Fibroblast of lung (primary cell): ENCODE data around the gene FGF14. TPM values are rescaled to one million over a fixed set of nuclear protein-coding genes. Genes with fewer than 3 reads are reported as not detected.

ENCODE experiments used
- DNase-seq, 2 donors: peaks; one replicate each; pipeline versions ENCODE4 v3.0.0 to v3.0.0-alpha.2; 2010; ENCODE audit warnings: low read depth in 2 of 2
- H2AFZ ChIP-seq: 2 replicates; pipeline ENCODE4 v1.5.1; 2012; ENCODE audit warnings: low read length, control low read depth, inconsistent platforms
- H3K27ac ChIP-seq: 2 replicates; pipeline ENCODE4 v1.5.1; 2011; ENCODE audit warnings: low read length, control low read depth; ENCODE audit not compliant: insufficient read depth
- H3K27me3 ChIP-seq: 2 replicates; pipeline ENCODE4 v1.5.1; 2011; ENCODE audit warnings: mild to moderate bottlenecking, low read length; ENCODE audit not compliant: control insufficient read depth, insufficient read depth
- H3K36me3 ChIP-seq: 2 replicates; pipeline ENCODE4 v1.5.1; 2011; ENCODE audit warnings: low read length; ENCODE audit not compliant: control insufficient read depth, insufficient read depth
- H3K4me1 ChIP-seq: 2 replicates; pipeline ENCODE4 v1.5.1; 2011; ENCODE audit warnings: low read length; ENCODE audit not compliant: control insufficient read depth, insufficient read depth; ENCODE audit errors: extremely low read depth
- H3K4me2 ChIP-seq: 2 replicates; pipeline ENCODE4 v1.5.1; 2011; ENCODE audit warnings: low read length, control low read depth; ENCODE audit not compliant: insufficient read depth; ENCODE audit errors: extremely low read depth
- H3K4me3 ChIP-seq, 4 experiments: fragments of 200-600 bp in 1 of 4; sonication (generic) in 1 of 4; replicated peaks in 1 of 4; 2 replicates each; pipeline ENCODE4 v1.5.1; 2011 to 2016; ENCODE audit warnings: low read length in 4 of 4, low read depth in 3 of 4, mild to moderate bottlenecking in 3 of 4, control low read depth in 2 of 4, inconsistent platforms in 1 of 4, mixed read lengths in 1 of 4; ENCODE audit not compliant: insufficient read depth in 1 of 4; ENCODE audit errors: control extremely low read depth in 1 of 4
- H3K79me2 ChIP-seq: 2 replicates; pipeline ENCODE4 v1.5.1; 2012; ENCODE audit warnings: mild to moderate bottlenecking, low read length, inconsistent platforms; ENCODE audit not compliant: control insufficient read depth, insufficient read depth
- H3K9ac ChIP-seq: 2 replicates; pipeline ENCODE4 v1.5.1; 2011; ENCODE audit warnings: mild to moderate bottlenecking, low read length, control low read depth; ENCODE audit not compliant: insufficient read depth
- H3K9me3 ChIP-seq: 2 replicates; pipeline ENCODE4 v1.5.1; 2012; ENCODE audit warnings: low read depth, low read length; ENCODE audit not compliant: control insufficient read depth, insufficient read depth
- H4K20me1 ChIP-seq: 2 replicates; pipeline ENCODE4 v1.5.1; 2011; ENCODE audit warnings: low read length; ENCODE audit not compliant: control insufficient read depth, insufficient read depth; ENCODE audit errors: extremely low read depth
- CTCF ChIP-seq, 2 donors: IDR thresholded peaks in 1 of 2; conservative IDR thresholded peaks in 1 of 2; 1 replicate in 1 of 2; 2 replicates in 1 of 2; pipeline ENCODE4 v1.5.1; 2011 to 2012; ENCODE audit warnings: low read length in 2 of 2, control low read depth in 1 of 2, inconsistent platforms in 1 of 2, low read depth in 1 of 2, mild to moderate bottlenecking in 1 of 2
- EZH2 ChIP-seq: IDR thresholded peaks from 2 replicates; pipeline ENCODE4 v1.5.1; 2012; ENCODE audit warnings: low read length, control low read depth, mild to moderate bottlenecking; ENCODE audit errors: missing control alignments
- polyA plus RNA-seq, 2 donors: library from polyadenylated mRNA; depleted of rRNA in 1 of 2; stranded (reverse) in 1 of 2; unstranded in 1 of 2; fragments of >200 nt; gene quantifications; 2 replicates each; pipeline ENCODE4 v1.2.1, GENCODE V29; 2011 to 2012; ENCODE audit warnings: missing spikeins in 1 of 2
- total RNA-seq: library from RNA; depleted of rRNA; stranded (reverse); fragments of >200 nt; gene quantifications from 2 replicates; pipeline ENCODE4 v1.2.1, GENCODE V29; 2014

The FGF14 gene
- total and polyA plus RNA-seq, 2 donors (not counting 1 experiment from before 2014, with no cell fraction given) = 0.94 to 7.8 TPM

- TF ChIP-seq CTCF (conservative IDR thresholded peaks at IDR 0.05 in 1 of 2, IDR thresholded peaks at IDR 0.05 in 1 of 2; ENCODE audit: low read depth in 1 of 2, low read length in 2 of 2) = no peak
- TF ChIP-seq EZH2 = no peak
- Histone ChIP-seq H3K27ac (no peak overlapping the region), H3K36me3 (no peaks in the 10 kb centered on the region), H3K27me3 (no peaks in the 10 kb centered on the region), H3K4me1 (no peaks in the 10 kb centered on the region), H3K4me2 (no peak overlapping the region), H3K9ac (no peak overlapping the region), H3K79me2 (no peaks in the 10 kb centered on the region), H4K20me1 (no peaks in the 10 kb centered on the region), H2AFZ (no peak overlapping the region), H3K4me3 (no peak overlapping the region), H3K9me3 (no peaks in the 10 kb centered on the region)
- peak; percentile 21 to 30 for DNase-seq
These were observed 265.0 kb downstream of the FGF14 start for GRCh38 chr13:102136735-102137296.

- H3K9ac ChIP-seq = no peak overlapping the region
- no peaks in the 10 kb centered on the region for H3K27me3 ChIP-seq
- no peaks in the 10 kb centered on the region for H3K36me3 ChIP-seq
- no peak overlapping the region for H3K27ac ChIP-seq
- H3K4me2 ChIP-seq = no peak overlapping the region
- H3K9me3 ChIP-seq = no peaks in the 10 kb centered on the region
- TF ChIP-seq CTCF (conservative IDR thresholded peaks at IDR 0.05 in 1 of 2, IDR thresholded peaks at IDR 0.05 in 1 of 2; ENCODE audit: low read depth in 1 of 2, low read length in 2 of 2) (no peak), EZH2 (no peak)
- no peaks in the 10 kb centered on the region for H4K20me1 ChIP-seq
- no peaks in the 10 kb centered on the region for H3K79me2 ChIP-seq
- peaks cover 2% of the 10 kb centered on the region for H3K4me1 ChIP-seq
- no peak for DNase-seq
- H3K4me3 ChIP-seq = no peak overlapping the region
- H2AFZ ChIP-seq = no peak overlapping the region
These were observed 269.0 kb downstream of the FGF14 start for GRCh38 chr13:102132777-102133295.

GRCh38 chr13:102131246-102131645 lies 270.6 kb downstream of the FGF14 start:
- H3K79me2 ChIP-seq = no peaks in the 10 kb centered on the region
- H4K20me1 ChIP-seq = no peaks in the 10 kb centered on the region
- H3K4me2 ChIP-seq = no peak overlapping the region
- no peak overlapping the region for H3K27ac ChIP-seq
- no peak overlapping the region for H2AFZ ChIP-seq
- TF ChIP-seq EZH2 = no peak
- no peak for TF ChIP-seq CTCF (conservative IDR thresholded peaks at IDR 0.05 in 1 of 2, IDR thresholded peaks at IDR 0.05 in 1 of 2; ENCODE audit: low read depth in 1 of 2, low read length in 2 of 2)
- no peak overlapping the region for H3K9ac ChIP-seq
- H3K9me3 ChIP-seq = no peaks in the 10 kb centered on the region
- H3K4me3 ChIP-seq = no peak overlapping the region
- no peaks in the 10 kb centered on the region for H3K36me3 ChIP-seq
- no peaks in the 10 kb centered on the region for H3K27me3 ChIP-seq
- no peak for DNase-seq
- peaks cover 2% of the 10 kb centered on the region for H3K4me1 ChIP-seq
